Brain microvascular endothelial cell (primary cell): Measurements from ENCODE around the gene LRP11.
A peak's percentile ranks its signal among the peaks of the same experiment; 100 is the strongest.
"Not testable (repeated sequence)": the region's sequence is repeated elsewhere in the genome, so short reads cannot be mapped to it uniquely, and the experiment has no call there.

Source experiments
- DNase-seq: peaks from one replicate; pipeline ENCODE4 v3.0.0-alpha.2; 2020
- H3K27ac ChIP-seq: fragments of 250-450 bp; sonication (Bioruptor Pico); 2 replicates; pipeline ENCODE4 v1.5.1; 2020; ENCODE audit warnings: mild to moderate bottlenecking, moderate library complexity
- H3K27me3 ChIP-seq: fragments of 250-450 bp; sonication (Bioruptor Pico); replicated peaks from 2 replicates; pipeline ENCODE4 v1.5.1; 2020; ENCODE audit warnings: mild to moderate bottlenecking
- H3K36me3 ChIP-seq: fragments of 250-450 bp; sonication (Bioruptor Pico); replicated peaks from 2 replicates; pipeline ENCODE4 v1.5.1; 2020; ENCODE audit warnings: mild to moderate bottlenecking
- H3K4me3 ChIP-seq: 2 replicates; pipeline ENCODE4 v1.5.1; 2011; ENCODE audit warnings: low read depth, mild to moderate bottlenecking, control low read depth, low read length, moderate library complexity
- CTCF ChIP-seq: IDR thresholded peaks from 2 replicates; pipeline ENCODE4 v1.5.1; 2011; ENCODE audit warnings: low read depth, mild to moderate bottlenecking, moderate library complexity, low read length, control low read depth, inconsistent platforms; ENCODE audit errors: missing control alignments
- in situ Hi-C: cut with HindIII; loops from 2 replicates; pipeline ENCODE4 v1.10.0; 2017; ENCODE audit warnings: low sequenced_read_pairs, low pct_ligation_motif_present

The LRP11 gene, protein sequence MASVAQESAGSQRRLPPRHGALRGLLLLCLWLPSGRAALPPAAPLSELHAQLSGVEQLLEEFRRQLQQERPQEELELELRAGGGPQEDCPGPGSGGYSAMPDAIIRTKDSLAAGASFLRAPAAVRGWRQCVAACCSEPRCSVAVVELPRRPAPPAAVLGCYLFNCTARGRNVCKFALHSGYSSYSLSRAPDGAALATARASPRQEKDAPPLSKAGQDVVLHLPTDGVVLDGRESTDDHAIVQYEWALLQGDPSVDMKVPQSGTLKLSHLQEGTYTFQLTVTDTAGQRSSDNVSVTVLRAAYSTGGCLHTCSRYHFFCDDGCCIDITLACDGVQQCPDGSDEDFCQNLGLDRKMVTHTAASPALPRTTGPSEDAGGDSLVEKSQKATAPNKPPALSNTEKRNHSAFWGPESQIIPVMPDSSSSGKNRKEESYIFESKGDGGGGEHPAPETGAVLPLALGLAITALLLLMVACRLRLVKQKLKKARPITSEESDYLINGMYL

GRCh38 chr6:149863698-149864577, at the start of gene LRP11:
LRP11 (minus strand) TSS chr6:149864359; CDS start chr6:149864020, 339 bp downstream.
- in situ Hi-C loops = no loop called here
- TF ChIP-seq CTCF = no peak
- DNase-seq = peak; percentile 69
- no peaks in the 10 kb centered on the region for H3K36me3 ChIP-seq
- H3K4me3 ChIP-seq = peak within 1 kb of the TSS; percentile 65
- peak within 1 kb of the TSS; percentile 84 for H3K27ac ChIP-seq
- no peaks in the 10 kb centered on the region for H3K27me3 ChIP-seq

GRCh38 chr6:149913540-149914240, 49.5 kb upstream of the LRP11 start:
- H3K4me3 ChIP-seq = no peak overlapping the region
- no peaks in the 10 kb centered on the region for H3K27me3 ChIP-seq
- no peaks in the 10 kb centered on the region for H3K36me3 ChIP-seq
- in situ Hi-C loops = no loop called here
- no peak overlapping the region for H3K27ac ChIP-seq
- TF ChIP-seq CTCF = no peak
- DNase-seq = no peak

GRCh38 chr6:149913085-149913484, 48.9 kb upstream of the LRP11 start:
- no peaks in the 10 kb centered on the region for H3K36me3 ChIP-seq
- in situ Hi-C loops = no loop called here
- H3K27ac ChIP-seq = no peak overlapping the region
- no peak overlapping the region for H3K4me3 ChIP-seq
- H3K27me3 ChIP-seq = no peaks in the 10 kb centered on the region
- DNase-seq = no peak
- TF ChIP-seq CTCF = no peak

- H3K27me3 ChIP-seq, H3K27ac ChIP-seq, H3K36me3 ChIP-seq, in situ Hi-C loops, DNase-seq, H3K4me3 ChIP-seq: not testable (repeated sequence)
Observed at GRCh38 chr6:149912680-149913079, 48.5 kb upstream of the LRP11 start.

DNA sequence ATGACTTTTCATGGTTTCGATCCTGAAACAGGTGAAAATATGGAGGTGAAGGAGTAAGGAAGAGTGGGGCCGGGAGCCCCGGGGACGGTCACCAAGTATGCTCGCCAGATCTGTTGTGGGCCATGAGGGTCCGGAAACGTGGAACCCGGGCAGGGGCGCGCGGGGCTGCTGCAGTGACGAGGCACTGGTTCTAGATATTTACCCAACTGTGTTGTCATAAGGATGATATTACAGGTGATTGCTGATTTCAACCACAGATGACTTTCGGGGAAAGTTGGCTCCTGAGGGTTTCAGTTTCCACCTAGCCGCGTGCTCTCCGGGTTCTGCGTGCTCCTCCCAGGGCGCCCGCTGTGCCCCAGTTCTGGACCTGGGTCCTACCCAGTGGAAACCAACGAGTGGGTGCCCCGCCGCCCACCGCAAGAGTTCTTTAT, 46.6 kb upstream of the LRP11 start:
- no peaks in the 10 kb centered on the region for H3K27me3 ChIP-seq
- no peak overlapping the region for H3K4me3 ChIP-seq
- H3K27ac ChIP-seq = no peak overlapping the region
- TF ChIP-seq CTCF = no peak
- DNase-seq = no peak
- H3K36me3 ChIP-seq = no peaks in the 10 kb centered on the region
- in situ Hi-C loops = no loop called here
